WTC11 (cell line): ENCODE results near the gene KDM1B. TPM values are rescaled to one million over a fixed set of nuclear protein-coding genes. Genes with fewer than 3 reads are reported as not detected.

ENCODE experiments used
- ATAC-seq: fragments of 200-7000 bp; cut with Tn5 transposase; 2 replicates; pipeline ENCODE4 v1.10.0; 2021; ENCODE audit warnings: mild to moderate bottlenecking, moderate library complexity
- CTCF ChIA-PET: fragments of 300-600 bp; sonication (Branson Sonifier 250); formaldehyde crosslinking; loops from one replicate; lab custom pipeline; 2021; ENCODE audit warnings: antibody characterized with exemption; lab: Charles Lee
- POLR2A ChIA-PET: fragments of 350-600 bp; sonication (Branson Sonifier 250); formaldehyde crosslinking; loops from one replicate; lab custom pipeline; 2021; ENCODE audit warnings: antibody characterized with exemption; lab: Charles Lee
- DNase-seq: peaks from one replicate; pipeline ENCODE4 v3.0.0; 2021; ENCODE audit warnings: low spot score
- H3K27ac Mint-ChIP-seq: 2 replicates; pipeline ENCODE4 v1.8.0; 2021; ENCODE audit warnings: mixed read lengths
- H3K27me3 Mint-ChIP-seq: 2 replicates; pipeline ENCODE4 v1.8.0; 2021; ENCODE audit warnings: low read depth, mild to moderate bottlenecking, moderate library complexity, mixed read lengths
- H3K36me3 Mint-ChIP-seq: 2 replicates; pipeline ENCODE4 v1.8.0; 2021; ENCODE audit warnings: mixed read lengths
- H3K4me1 Mint-ChIP-seq: 2 replicates; pipeline ENCODE4 v1.8.0; 2022; ENCODE audit warnings: mixed read lengths
- H3K4me3 Mint-ChIP-seq: 2 replicates; pipeline ENCODE4 v1.8.0; 2021; ENCODE audit warnings: mild to moderate bottlenecking, moderate library complexity, mixed read lengths
- H3K9me3 Mint-ChIP-seq: 2 replicates; pipeline ENCODE4 v1.8.0; 2021; ENCODE audit warnings: mixed read lengths
- CREB1 ChIP-seq: sonication (generic); formaldehyde crosslinking; IDR thresholded peaks from 2 replicates; pipeline ENCODE4 v1.8.0; 2023; ENCODE audit warnings: mild to moderate bottlenecking, missing genetic modification reagents
- CTCF ChIP-seq: fragments of 200-600 bp; IDR thresholded peaks from 2 replicates; pipeline ENCODE4 v1.8.0; 2022; ENCODE audit warnings: antibody characterized with exemption
- E2F4 ChIP-seq: sonication (generic); formaldehyde crosslinking; IDR thresholded peaks from 2 replicates; pipeline ENCODE4 v1.8.1; 2022; ENCODE audit warnings: low read depth, mild to moderate bottlenecking, moderate library complexity, missing genetic modification reagents, borderline replicate concordance
- EMX1 ChIP-seq: fragments of 250-450 bp; sonication (Bioruptor Pico); IDR thresholded peaks from 2 replicates; pipeline ENCODE4 v1.8.0; 2021; ENCODE audit warnings: mild to moderate bottlenecking
- GABPB1 ChIP-seq: sonication (generic); formaldehyde crosslinking; IDR thresholded peaks from 2 replicates; pipeline ENCODE4 v1.8.1; 2023; ENCODE audit warnings: mild to moderate bottlenecking, missing genetic modification reagents
- HMGXB4 ChIP-seq: sonication (generic); formaldehyde crosslinking; IDR thresholded peaks from 2 replicates; pipeline ENCODE4 v1.8.1; 2023; ENCODE audit warnings: mild to moderate bottlenecking, moderate library complexity, missing genetic modification reagents
- JAZF1 ChIP-seq: fragments of 250-450 bp; sonication (Bioruptor Pico); IDR thresholded peaks from 2 replicates; pipeline ENCODE4 v1.9.0; 2021; ENCODE audit warnings: moderate library complexity, mild to moderate bottlenecking, inconsistent platforms
- MAX ChIP-seq: sonication (generic); formaldehyde crosslinking; IDR thresholded peaks from 2 replicates; pipeline ENCODE4 v1.8.0; 2022; ENCODE audit warnings: mild to moderate bottlenecking, missing genetic modification reagents
- NR2C2 ChIP-seq: sonication (generic); formaldehyde crosslinking; IDR thresholded peaks from 2 replicates; pipeline ENCODE4 v1.8.0; 2022; ENCODE audit warnings: mild to moderate bottlenecking, missing genetic modification reagents
- OVOL2 ChIP-seq: fragments of 250-450 bp; sonication (Bioruptor Pico); IDR thresholded peaks from 2 replicates; pipeline ENCODE4 v1.9.0; 2021; ENCODE audit warnings: mild to moderate bottlenecking, borderline replicate concordance
- PREB ChIP-seq: sonication (generic); formaldehyde crosslinking; IDR thresholded peaks from 2 replicates; pipeline ENCODE4 v1.8.1; 2022; ENCODE audit warnings: mild to moderate bottlenecking, missing genetic modification reagents, moderate library complexity, borderline replicate concordance
- PRRX2 ChIP-seq: fragments of 250-450 bp; sonication (Bioruptor Pico); IDR thresholded peaks from 2 replicates; pipeline ENCODE4 v1.8.0; 2021; ENCODE audit warnings: mild to moderate bottlenecking
- SP1 ChIP-seq: sonication (generic); formaldehyde crosslinking; conservative IDR thresholded peaks from 2 replicates; pipeline ENCODE4 v1.8.1; 2022; ENCODE audit warnings: missing genetic modification reagents
- ZBTB21 ChIP-seq: sonication (generic); formaldehyde crosslinking; IDR thresholded peaks from 2 replicates; pipeline ENCODE4 v1.8.1; 2023; ENCODE audit warnings: mild to moderate bottlenecking, missing genetic modification reagents, borderline replicate concordance
- ZNF263 ChIP-seq: sonication (generic); formaldehyde crosslinking; IDR thresholded peaks from 2 replicates; pipeline ENCODE4 v1.8.1; 2022; ENCODE audit warnings: low read depth, mild to moderate bottlenecking, moderate library complexity, missing genetic modification reagents
- ZNF281 ChIP-seq: sonication (generic); formaldehyde crosslinking; IDR thresholded peaks from 2 replicates; pipeline ENCODE4 v1.8.0; 2023; ENCODE audit warnings: mild to moderate bottlenecking, missing genetic modification reagents
- ZNF317 ChIP-seq: sonication (generic); formaldehyde crosslinking; IDR thresholded peaks from 2 replicates; pipeline ENCODE4 v1.8.1; 2023; ENCODE audit warnings: low read depth, mild to moderate bottlenecking, moderate library complexity, missing genetic modification reagents, borderline replicate concordance
- ZNF425 ChIP-seq: fragments of 250-450 bp; sonication (Bioruptor Pico); conservative IDR thresholded peaks from 2 replicates; pipeline ENCODE4 v1.9.0; 2021; ENCODE audit warnings: mild to moderate bottlenecking
- ZSCAN18 ChIP-seq: fragments of 250-450 bp; sonication (Bioruptor Pico); IDR thresholded peaks from 2 replicates; pipeline ENCODE4 v2.1.2; 2022; ENCODE audit warnings: mild to moderate bottlenecking, moderate library complexity
- total RNA-seq: library from RNA; stranded (reverse); gene quantifications from 3 replicates; pipeline ENCODE4 v1.2.3, GENCODE V29; 2021

Gene KDM1B
- total RNA-seq, 1 experiment from 2014 or later: 6.7 TPM

GRCh38 chr6:18141805-18142590 is 13.2 kb upstream of the KDM1B start:
- TF ChIP-seq GABPB1 (CRISPR knock-in tag): no peak
- TF ChIP-seq ZNF263 (CRISPR knock-in tag): no peak
- no peak for TF ChIP-seq EMX1 (CRISPR knock-in tag)
- no peak for TF ChIP-seq ZNF425 (CRISPR knock-in tag)
- no peak for TF ChIP-seq NR2C2
- TF ChIP-seq JAZF1 (CRISPR knock-in tag): no peak
- TF ChIP-seq SP1 (CRISPR knock-in tag): no peak
- no peak for TF ChIP-seq E2F4 (CRISPR knock-in tag)
- TF ChIP-seq, all 79 proteins: peak for 0
- H3K36me3 Mint-ChIP-seq: peaks cover 24% of the 10 kb centered on the region
- H3K4me1 Mint-ChIP-seq: peaks cover 11% of the 10 kb centered on the region
- ChIA-PET CTCF (interaction anchor here (0.7 to 0.8 kb wide), 2 partner anchors 19 to 184 kb away, joined by 3 read pairs; no protein-coding TSS in a partner anchor), POLR2A (no interaction called here)
- H3K9me3 Mint-ChIP-seq: no peaks in the 10 kb centered on the region
- peak; percentile 64 for ATAC-seq
- DNase-seq: no peak
- H3K27ac Mint-ChIP-seq: peak overlapping the region; percentile 83
- no peaks in the 10 kb centered on the region for H3K27me3 Mint-ChIP-seq
- no peak overlapping the region for H3K4me3 Mint-ChIP-seq

- peaks cover 29% of the 10 kb centered on the region for H3K36me3 Mint-ChIP-seq
- POLR2A ChIA-PET: no interaction called here
- no peaks in the 10 kb centered on the region for H3K27me3 Mint-ChIP-seq
- no peak overlapping the region for H3K4me3 Mint-ChIP-seq
- DNase-seq: no peak
- CTCF ChIA-PET: interaction anchor here (0.8 kb wide), 1 partner anchor 20 kb away, joined by 3 read pairs; no protein-coding TSS in a partner anchor
- no peaks in the 10 kb centered on the region for H3K9me3 Mint-ChIP-seq
- H3K4me1 Mint-ChIP-seq: peaks cover 11% of the 10 kb centered on the region
- H3K27ac Mint-ChIP-seq: peak overlapping the region; percentile 83
- no peak for ATAC-seq
- no peak for TF ChIP-seq ZNF263 (CRISPR knock-in tag)
- no peak for TF ChIP-seq MAX (CRISPR knock-in tag)
- TF ChIP-seq HMGXB4 (CRISPR knock-in tag): no peak
- TF ChIP-seq PRRX2: no peak
- no peak for TF ChIP-seq ZNF317
- no peak for TF ChIP-seq ZBTB21 (CRISPR knock-in tag)
- TF ChIP-seq PREB (CRISPR knock-in tag): no peak
- no peak for TF ChIP-seq ZSCAN18 (CRISPR knock-in tag)
- no peak for TF ChIP-seq CREB1 (CRISPR knock-in tag)
- no peak for TF ChIP-seq CTCF
- no peak for TF ChIP-seq OVOL2 (CRISPR knock-in tag)
- no peak for TF ChIP-seq E2F4 (CRISPR knock-in tag)
- TF ChIP-seq ZNF281 (CRISPR knock-in tag): no peak
Observed at GRCh38 chr6:18142591-18142861, 12.7 kb upstream of the KDM1B start.
